ENCODE data around the gene MECP2. TPM values are rescaled to one million over a fixed set of nuclear protein-coding genes. Genes with fewer than 3 reads are reported as not detected.

MECP2 gene
- total RNA-seq, 1 donor from 2014 or later = 21.2 TPM

- FAIRE-seq (no peak), DNase-seq (ENCODE audit: low spot score in 2 of 2) (no peak)
Observed at GRCh38 chrX:153973127-153974002, 124.2 kb downstream of the MECP2 start.

- FAIRE-seq (no peak), DNase-seq (ENCODE audit: low spot score in 2 of 2) (peak; percentile 86 to 96)
Observed at GRCh38 chrX:153972368-153973126, 125.0 kb downstream of the MECP2 start, which contains the start of gene TMEM187. TSS of gene TMEM187 (plus strand) at chrX:153972754. CDS start at chrX:153982063, 9,309 bp downstream.

Small RNA genes within 50 kb of the gene (small RNA-seq; reads per million reads assigned to genes)
- not detected for gene MIR3202-1

Other genes starting within 250 kb of the MECP2 start
- gene L1CAM, start 211.5 kb downstream of the MECP2 start, total RNA-seq = 101 TPM
- not detected for gene AVPR2, start 193.0 kb downstream of the MECP2 start, total RNA-seq
- gene ARHGAP4, start 171.5 kb downstream of the MECP2 start, total RNA-seq = 5.7 TPM
- 21.6 TPM for gene NAA10, start 162.7 kb downstream of the MECP2 start, total RNA-seq
- 2.4 TPM for gene RENBP, start 153.1 kb downstream of the MECP2 start, total RNA-seq
- gene HCFC1, start 125.9 kb downstream of the MECP2 start, total RNA-seq = 9.4 TPM
- 1.6 TPM for gene TMEM187, start 125.0 kb downstream of the MECP2 start, total RNA-seq
- gene IRAK1, start 77.8 kb downstream of the MECP2 start, total RNA-seq = 6.9 TPM
- not detected for gene OPN1LW, start 46.5 kb upstream of the MECP2 start, total RNA-seq
- not detected for gene OPN1MW, start 84.9 kb upstream of the MECP2 start, total RNA-seq
- gene OPN1MW2, start 122.0 kb upstream of the MECP2 start, total RNA-seq = not detected
- gene OPN1MW3, start 159.9 kb upstream of the MECP2 start, total RNA-seq = not detected
- gene TEX28, start 197.4 kb upstream of the MECP2 start, total RNA-seq = not detected
- gene TKTL1, start 198.1 kb upstream of the MECP2 start, total RNA-seq = 1.6 TPM

Measured in frontal cortex (tissue), 4 donors.